Hepatocyte (in vitro differentiated cells): ENCODE measurements around the gene RFPL2.

Experiments
- EZH2 ChIP-seq: fragments of 200-600 bp; sonication (generic); IDR thresholded peaks from 2 replicates; pipeline ENCODE4 v1.6.1; 2016; ENCODE audit warnings: antibody characterized with exemption, mild to moderate bottlenecking, borderline replicate concordance
- TF ChIP-seq, protein P1 (sequence below): fragments of 200-600 bp; sonication (generic); IDR thresholded peaks from 2 replicates; pipeline ENCODE4 v1.5.1; 2016; ENCODE audit warnings: antibody characterized with exemption, mild to moderate bottlenecking; ENCODE audit not compliant: poor library complexity

DNA sequence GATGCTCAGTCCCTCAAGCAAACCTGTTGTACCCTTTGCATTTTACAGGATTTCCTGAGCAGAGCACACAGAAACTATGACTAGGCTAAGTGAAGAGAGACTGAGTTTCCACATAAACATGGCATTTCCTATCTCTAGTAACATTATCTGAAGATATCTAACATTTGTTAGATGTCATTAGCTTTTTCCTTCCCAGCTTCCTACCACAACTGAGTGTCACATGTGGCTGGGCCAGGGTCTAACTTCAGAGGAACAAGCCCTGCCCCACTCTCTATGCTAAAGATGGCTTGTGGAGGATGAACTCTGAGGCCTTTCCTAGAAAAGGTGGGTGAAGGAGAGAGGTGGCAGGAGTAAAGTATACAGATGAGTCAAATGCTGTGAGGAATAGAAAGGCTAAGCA is 62.3 kb downstream of the RFPL2 start:
- TF ChIP-seq EZH2: no peak
- TF ChIP-seq, protein P1, sequence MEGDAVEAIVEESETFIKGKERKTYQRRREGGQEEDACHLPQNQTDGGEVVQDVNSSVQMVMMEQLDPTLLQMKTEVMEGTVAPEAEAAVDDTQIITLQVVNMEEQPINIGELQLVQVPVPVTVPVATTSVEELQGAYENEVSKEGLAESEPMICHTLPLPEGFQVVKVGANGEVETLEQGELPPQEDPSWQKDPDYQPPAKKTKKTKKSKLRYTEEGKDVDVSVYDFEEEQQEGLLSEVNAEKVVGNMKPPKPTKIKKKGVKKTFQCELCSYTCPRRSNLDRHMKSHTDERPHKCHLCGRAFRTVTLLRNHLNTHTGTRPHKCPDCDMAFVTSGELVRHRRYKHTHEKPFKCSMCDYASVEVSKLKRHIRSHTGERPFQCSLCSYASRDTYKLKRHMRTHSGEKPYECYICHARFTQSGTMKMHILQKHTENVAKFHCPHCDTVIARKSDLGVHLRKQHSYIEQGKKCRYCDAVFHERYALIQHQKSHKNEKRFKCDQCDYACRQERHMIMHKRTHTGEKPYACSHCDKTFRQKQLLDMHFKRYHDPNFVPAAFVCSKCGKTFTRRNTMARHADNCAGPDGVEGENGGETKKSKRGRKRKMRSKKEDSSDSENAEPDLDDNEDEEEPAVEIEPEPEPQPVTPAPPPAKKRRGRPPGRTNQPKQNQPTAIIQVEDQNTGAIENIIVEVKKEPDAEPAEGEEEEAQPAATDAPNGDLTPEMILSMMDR: no peak
